GM20000 (cell line): ENCODE results near the gene TTC21B.

Experiments
- DNase-seq: peaks from one replicate; pipeline ENCODE4 v3.0.0; 2012; ENCODE audit warnings: low spot score
- CTCF ChIP-seq: IDR thresholded peaks from 2 replicates; pipeline ENCODE4 v1.5.1; 2012; ENCODE audit warnings: mild to moderate bottlenecking, control low read depth; ENCODE audit errors: extremely low read depth, missing control alignments

TTC21B gene

GRCh38 chr2:165952085-165952484 is 1.5 kb downstream of the TTC21B start:
- DNase-seq: no peak
- TF ChIP-seq CTCF: no peak

- TF ChIP-seq CTCF: no peak
- DNase-seq: no peak
Observed at GRCh38 chr2:165950438-165950837, 3.1 kb downstream of the TTC21B start.

- no peak for TF ChIP-seq CTCF
- DNase-seq: no peak
Observed at GRCh38 chr2:165941827-165942226, 11.7 kb downstream of the TTC21B start.

- DNase-seq: no peak
- no peak for TF ChIP-seq CTCF
Observed at GRCh38 chr2:165938237-165938636, 15.3 kb downstream of the TTC21B start.

- no peak for TF ChIP-seq CTCF
- no peak for DNase-seq
Observed at GRCh38 chr2:165933211-165933910, 20.2 kb downstream of the TTC21B start.

- no peak for TF ChIP-seq CTCF
- no peak for DNase-seq
Observed at GRCh38 chr2:165927774-165928173, 25.8 kb downstream of the TTC21B start.

GRCh38 chr2:165927353-165927752 is 26.2 kb downstream of the TTC21B start:
- no peak for TF ChIP-seq CTCF
- no peak for DNase-seq
